ENCODE results near the gene KRT15.

KRT15 gene

DNA sequence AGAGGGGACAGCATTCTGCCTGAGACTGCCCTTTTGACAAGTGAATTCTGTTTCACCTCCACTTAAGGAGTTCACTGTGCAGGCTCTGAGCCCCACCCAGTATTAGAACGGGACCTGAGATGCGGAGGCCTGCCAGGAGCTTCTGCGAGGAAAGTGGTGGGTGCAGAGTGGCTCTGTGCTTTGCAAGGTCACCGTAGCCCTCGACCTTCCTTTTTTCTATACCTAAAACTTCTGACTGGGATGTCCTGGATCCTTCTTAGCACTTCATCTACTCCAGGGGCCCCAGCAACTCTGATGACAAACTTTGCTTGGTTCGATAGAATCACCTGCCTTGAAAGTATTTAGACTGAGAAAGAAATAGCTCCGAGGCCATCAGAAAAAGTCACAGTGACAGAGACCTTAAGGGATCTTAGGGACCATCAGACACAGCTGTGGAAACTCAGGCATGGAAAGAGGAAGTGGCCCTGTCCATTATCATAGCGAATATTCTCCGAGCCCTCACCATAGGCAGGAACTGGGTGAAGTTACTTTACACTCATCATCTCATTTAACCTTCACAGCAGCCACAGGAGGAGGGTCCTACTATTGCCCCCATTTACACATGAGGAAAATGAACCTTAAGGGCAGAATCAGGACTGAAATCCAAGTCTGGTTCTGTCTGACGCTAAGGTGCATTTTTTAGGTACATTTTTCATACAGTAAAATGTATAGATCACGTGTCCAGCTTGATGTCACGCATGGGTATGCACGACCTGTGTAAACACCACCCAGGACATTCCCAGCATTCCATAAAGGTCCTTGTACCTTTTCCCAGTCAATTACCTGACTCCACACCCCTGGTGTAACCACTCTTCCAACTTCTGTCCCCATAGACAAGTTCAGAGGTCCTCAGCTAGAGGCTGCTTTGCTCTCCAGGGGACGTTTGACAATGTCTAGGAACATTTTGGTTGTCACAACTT, 12.6 kb downstream of the KRT15 start:
- Histone ChIP-seq H3K27ac (ENCODE audit: low read length) (no peak overlapping the region), H3K9me2 (replicated peaks; ENCODE audit: insufficient read depth, low read length) (no peaks in the 10 kb centered on the region), H3K9me3 (replicated peaks; ENCODE audit: insufficient read depth, low read length) (no peaks in the 10 kb centered on the region), H2AFZ (ENCODE audit: low read length) (no peak overlapping the region), H3K4me1 (ENCODE audit: low read length) (no peaks in the 10 kb centered on the region; the same call in 1 of the 2 replicates), H3K4me3 (ENCODE audit: low read length) (no peak overlapping the region), H3K79me2 (ENCODE audit: low read length) (no peaks in the 10 kb centered on the region), H4K20me1 (ENCODE audit: insufficient read depth, low read length) (no peaks in the 10 kb centered on the region), H3K4me2 (ENCODE audit: low read depth, low read length) (no peak overlapping the region), H3K36me3 (replicated peaks; ENCODE audit: insufficient read depth, low read length) (no peaks in the 10 kb centered on the region), H3F3A (ENCODE audit: insufficient read depth, low read length) (no peaks in the 10 kb centered on the region), H3K9ac (ENCODE audit: low read length) (no peak overlapping the region), H3K27me3 (replicated peaks; ENCODE audit: insufficient read depth, low read length) (no peaks in the 10 kb centered on the region)
- DNase-seq = no peak
- TF ChIP-seq, protein P1, sequence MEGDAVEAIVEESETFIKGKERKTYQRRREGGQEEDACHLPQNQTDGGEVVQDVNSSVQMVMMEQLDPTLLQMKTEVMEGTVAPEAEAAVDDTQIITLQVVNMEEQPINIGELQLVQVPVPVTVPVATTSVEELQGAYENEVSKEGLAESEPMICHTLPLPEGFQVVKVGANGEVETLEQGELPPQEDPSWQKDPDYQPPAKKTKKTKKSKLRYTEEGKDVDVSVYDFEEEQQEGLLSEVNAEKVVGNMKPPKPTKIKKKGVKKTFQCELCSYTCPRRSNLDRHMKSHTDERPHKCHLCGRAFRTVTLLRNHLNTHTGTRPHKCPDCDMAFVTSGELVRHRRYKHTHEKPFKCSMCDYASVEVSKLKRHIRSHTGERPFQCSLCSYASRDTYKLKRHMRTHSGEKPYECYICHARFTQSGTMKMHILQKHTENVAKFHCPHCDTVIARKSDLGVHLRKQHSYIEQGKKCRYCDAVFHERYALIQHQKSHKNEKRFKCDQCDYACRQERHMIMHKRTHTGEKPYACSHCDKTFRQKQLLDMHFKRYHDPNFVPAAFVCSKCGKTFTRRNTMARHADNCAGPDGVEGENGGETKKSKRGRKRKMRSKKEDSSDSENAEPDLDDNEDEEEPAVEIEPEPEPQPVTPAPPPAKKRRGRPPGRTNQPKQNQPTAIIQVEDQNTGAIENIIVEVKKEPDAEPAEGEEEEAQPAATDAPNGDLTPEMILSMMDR (IDR thresholded peaks at IDR 0.05; ENCODE audit: low read length) = no peak
- TF ChIP-seq EZH2 (optimal IDR thresholded peaks at IDR 0.05; ENCODE audit: low read depth, low read length) = no peak

DNA sequence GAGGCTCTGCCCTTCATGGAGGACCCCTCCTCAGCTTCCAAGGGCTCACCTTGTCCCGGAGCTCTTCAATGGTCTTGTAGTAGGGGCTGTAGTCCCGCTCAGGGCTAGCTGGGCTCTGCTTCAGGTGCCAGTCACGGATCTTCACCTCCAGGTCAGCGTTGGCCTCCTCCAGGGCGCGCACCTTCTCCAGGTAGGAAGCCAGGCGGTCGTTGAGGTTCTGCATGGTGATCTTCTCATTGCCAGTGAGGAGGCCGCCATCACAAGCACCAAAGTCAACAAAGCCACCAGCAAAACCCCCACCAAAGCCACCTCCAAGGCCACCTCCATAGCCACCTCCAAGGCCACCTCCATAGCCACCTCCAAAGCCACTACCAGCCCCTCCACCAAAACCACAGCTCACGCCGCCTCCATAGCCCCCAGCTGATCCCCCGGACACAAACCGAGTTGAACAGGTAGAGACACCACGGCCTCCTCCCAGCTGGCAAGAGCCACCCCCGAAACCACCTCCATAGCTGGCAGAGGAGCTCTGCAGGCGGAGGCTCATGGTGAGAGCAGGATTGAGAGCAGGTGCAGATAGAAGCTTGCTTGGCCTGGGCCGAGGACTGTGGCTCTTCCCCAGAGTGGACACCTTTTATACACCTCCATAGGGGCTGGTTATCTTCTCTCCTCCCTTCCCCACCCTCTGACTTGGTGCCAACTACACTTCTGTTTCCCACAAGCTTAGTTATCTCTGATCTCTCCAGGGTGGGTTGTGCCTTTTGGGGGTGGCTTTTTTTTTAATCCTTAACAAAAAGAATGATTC, 13.5 kb downstream of the KRT15 start, which contains the start of gene KRT13:
KRT13 (minus strand) TSS at position 606 of the 802 bp plus-strand sequence; CDS start at position 544, 62 bp downstream.
- TF ChIP-seq EZH2 (optimal IDR thresholded peaks at IDR 0.05; ENCODE audit: low read depth, low read length) (no peak), EZH2phosphoT487 (IDR thresholded peaks at IDR 0.05; ENCODE audit: low read length) (no peak)
- TF ChIP-seq, protein P1 (IDR thresholded peaks at IDR 0.05; ENCODE audit: low read length) = no peak
- Histone ChIP-seq H3K79me2 (ENCODE audit: low read length) (no peaks in the 10 kb centered on the region), H3K9me3 (replicated peaks; ENCODE audit: insufficient read depth, low read length) (no peaks in the 10 kb centered on the region), H3K4me2 (ENCODE audit: low read depth, low read length) (no peak within 1 kb of the TSS), H3F3A (ENCODE audit: insufficient read depth, low read length) (no peaks in the 10 kb centered on the region), H3K4me3 (ENCODE audit: low read length) (no peak within 1 kb of the TSS), H3K27me3 (replicated peaks; ENCODE audit: insufficient read depth, low read length) (no peaks in the 10 kb centered on the region; the same call in 1 of the 2 replicates), H2AFZ (ENCODE audit: low read length) (no peak within 1 kb of the TSS), H3K4me1 (ENCODE audit: low read length) (no peaks in the 10 kb centered on the region; the same call in 1 of the 2 replicates), H4K20me1 (ENCODE audit: insufficient read depth, low read length) (no peaks in the 10 kb centered on the region), H3K27ac (ENCODE audit: low read length) (no peak within 1 kb of the TSS), H3K9ac (ENCODE audit: low read length) (no peak within 1 kb of the TSS), H3K9me2 (replicated peaks; ENCODE audit: insufficient read depth, low read length) (no peaks in the 10 kb centered on the region), H3K36me3 (replicated peaks; ENCODE audit: insufficient read depth, low read length) (no peaks in the 10 kb centered on the region)
- DNase-seq = no peak

DNA sequence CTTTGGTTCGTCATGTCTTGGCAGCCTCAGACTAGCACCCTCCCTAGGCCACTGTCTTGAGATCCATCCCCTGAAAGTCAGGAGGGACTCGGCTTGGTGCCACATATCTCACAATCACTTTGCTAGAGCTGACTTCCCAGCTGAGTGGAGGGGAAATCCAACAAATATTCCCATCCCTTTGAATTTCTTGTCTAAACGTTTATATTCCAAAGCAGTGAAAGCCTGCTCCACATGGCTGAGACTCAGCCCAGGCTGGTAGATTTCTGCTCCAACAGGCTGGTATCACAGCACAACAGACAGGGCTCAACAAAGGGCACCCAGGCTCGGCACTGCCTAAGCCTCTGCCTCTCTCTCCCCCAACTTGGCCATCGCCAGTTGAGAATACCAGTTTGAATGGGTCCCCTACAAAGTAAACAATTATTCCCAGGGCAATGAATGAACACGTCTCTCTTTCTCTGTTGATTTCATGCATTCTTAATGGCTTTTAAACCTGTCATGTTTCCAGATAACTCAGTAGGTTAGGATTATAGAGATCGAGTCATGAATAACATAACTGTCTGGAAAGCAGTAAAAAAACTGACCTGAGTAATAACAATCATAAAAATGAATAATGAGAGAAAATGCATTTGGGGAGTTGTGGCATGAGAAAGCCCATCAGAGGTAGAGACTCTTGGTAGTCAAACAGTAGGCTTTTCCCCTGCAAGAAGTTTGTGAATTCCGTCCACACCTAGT, 14.3 kb downstream of the KRT15 start:
- TF ChIP-seq EZH2phosphoT487 (IDR thresholded peaks at IDR 0.05; ENCODE audit: low read length) = no peak
- TF ChIP-seq, protein P1 (IDR thresholded peaks at IDR 0.05; ENCODE audit: low read length) = no peak
- no peak for TF ChIP-seq EZH2 (optimal IDR thresholded peaks at IDR 0.05; ENCODE audit: low read depth, low read length)
- H3K9ac ChIP-seq (ENCODE audit: low read length) = no peak overlapping the region
- no peaks in the 10 kb centered on the region for H3K9me2 ChIP-seq (replicated peaks; ENCODE audit: insufficient read depth, low read length)
- H3K27me3 ChIP-seq (replicated peaks; ENCODE audit: insufficient read depth, low read length) = no peaks in the 10 kb centered on the region; the same call in 1 of the 2 replicates
- no peak overlapping the region for H3K4me3 ChIP-seq (ENCODE audit: low read length)
- no peaks in the 10 kb centered on the region for H4K20me1 ChIP-seq (ENCODE audit: insufficient read depth, low read length)
- no peaks in the 10 kb centered on the region for H3K4me1 ChIP-seq (ENCODE audit: low read length)
- no peak overlapping the region for H2AFZ ChIP-seq (ENCODE audit: low read length)
- no peak overlapping the region for H3K27ac ChIP-seq (ENCODE audit: low read length)
- H3F3A ChIP-seq (ENCODE audit: insufficient read depth, low read length) = no peaks in the 10 kb centered on the region
- H3K79me2 ChIP-seq (ENCODE audit: low read length) = no peaks in the 10 kb centered on the region
- DNase-seq = no peak
- H3K36me3 ChIP-seq (replicated peaks; ENCODE audit: insufficient read depth, low read length) = no peaks in the 10 kb centered on the region
- H3K4me2 ChIP-seq (ENCODE audit: low read depth, low read length) = no peak overlapping the region
- H3K9me3 ChIP-seq (replicated peaks; ENCODE audit: insufficient read depth, low read length) = no peaks in the 10 kb centered on the region
